HG02623 (cell line): Measurements from ENCODE around the gene MUL1.

Experiments
- ATAC-seq: cut with Tn5 transposase; IDR thresholded peaks from one replicate; pipeline ENCODE4 v1.9.1; 2021; ENCODE audit warnings: moderate library complexity; ENCODE audit not compliant: unreplicated experiment

MUL1 gene

DNA sequence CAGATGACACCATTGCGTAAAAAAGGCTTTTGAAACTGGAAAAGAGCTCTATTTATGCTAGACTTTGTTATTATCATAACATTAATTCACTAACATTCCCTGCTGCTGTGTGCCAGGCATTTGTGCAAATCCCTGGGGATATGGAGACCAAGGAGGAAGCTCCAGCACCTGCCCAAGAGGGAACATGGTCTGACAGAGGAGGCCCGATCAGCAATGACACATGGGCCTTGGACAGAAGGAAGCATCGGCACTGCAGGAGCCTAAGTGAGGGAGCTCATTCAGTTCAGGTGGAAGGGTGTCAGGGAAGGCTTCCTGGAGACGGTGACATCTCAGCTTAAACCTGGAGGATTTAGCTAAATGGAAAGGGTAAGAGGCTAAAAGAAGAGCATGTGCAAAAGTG lies 35.8 kb downstream of the MUL1 start:
- no peak for ATAC-seq

- no peak for ATAC-seq
These were observed 37.8 kb downstream of the MUL1 start for GRCh38 chr1:20470194-20470593.

GRCh38 chr1:20469406-20470076 lies 38.4 kb downstream of the MUL1 start:
- ATAC-seq = no peak

GRCh38 chr1:20466273-20466672 lies 41.7 kb downstream of the MUL1 start:
- no peak for ATAC-seq

GRCh38 chr1:20465187-20465586 lies 42.8 kb downstream of the MUL1 start:
- no peak for ATAC-seq

GRCh38 chr1:20463502-20463901 lies 44.4 kb downstream of the MUL1 start:
- no peak for ATAC-seq

GRCh38 chr1:20462397-20462796 lies 45.6 kb downstream of the MUL1 start:
- ATAC-seq = no peak

DNA sequence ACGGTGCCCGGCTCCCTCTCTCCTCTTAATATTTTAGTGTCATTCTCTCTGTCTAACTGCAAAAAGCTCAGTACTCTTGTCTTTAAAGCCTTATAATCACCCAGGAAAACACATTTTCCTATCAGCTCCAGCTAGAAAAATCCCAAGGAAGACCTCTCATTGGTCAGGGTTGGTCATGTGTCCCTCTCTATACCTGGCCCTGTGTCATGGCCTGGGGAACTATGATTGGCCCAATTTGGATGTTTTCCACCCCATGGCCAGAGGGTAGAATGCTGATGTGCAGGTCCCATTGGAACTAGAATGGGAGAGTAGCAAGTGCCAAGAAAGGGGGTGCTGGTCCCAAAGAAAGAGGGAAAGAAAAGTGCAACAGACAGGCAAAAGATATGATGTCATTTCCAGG lies 49.2 kb downstream of the MUL1 start:
- no peak for ATAC-seq

DNA sequence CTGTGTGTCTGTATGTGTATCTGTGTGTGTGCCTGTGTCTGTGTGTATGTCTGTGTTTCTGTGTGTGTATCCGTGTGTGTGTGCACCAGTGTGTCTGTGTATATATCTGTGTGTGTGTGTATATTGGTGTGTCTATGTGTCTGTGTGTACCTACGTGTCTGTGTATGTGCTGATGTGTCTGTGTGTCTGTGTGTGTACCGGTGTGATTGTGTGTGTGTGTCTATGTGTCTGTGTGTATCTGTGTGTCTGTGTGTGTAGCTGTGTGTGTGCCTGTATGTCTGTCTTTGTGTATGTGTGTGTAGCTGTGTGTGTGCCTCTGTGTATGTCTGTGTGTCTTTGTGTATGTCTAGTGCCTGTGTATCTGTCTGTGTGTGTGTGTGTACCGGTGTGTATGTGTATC lies 53.9 kb downstream of the MUL1 start:
- ATAC-seq = no peak

- ATAC-seq = no peak
These were observed 58.1 kb downstream of the MUL1 start for GRCh38 chr1:20449735-20450311.
